CD4-positive, alpha-beta T cell treated with Interleukin-21 for 1 hour (primary cell): ENCODE results near the gene SPANXN1.
"Not testable (repeated sequence)": the region's sequence is repeated elsewhere in the genome, so short reads cannot be mapped to it uniquely, and the experiment has no call there.

Experiments
- DNase-seq: peaks from one replicate; pipeline ENCODE4 v3.0.0-alpha.2; 2020

The SPANXN1 gene

GRCh38 chrX:145247203-145247602 lies at the start of gene SPANXN1:
TSS of gene SPANXN1 (plus strand) at chrX:145247503. CDS start at chrX:145247587, 84 bp downstream.
- not testable (repeated sequence) for DNase-seq

DNA sequence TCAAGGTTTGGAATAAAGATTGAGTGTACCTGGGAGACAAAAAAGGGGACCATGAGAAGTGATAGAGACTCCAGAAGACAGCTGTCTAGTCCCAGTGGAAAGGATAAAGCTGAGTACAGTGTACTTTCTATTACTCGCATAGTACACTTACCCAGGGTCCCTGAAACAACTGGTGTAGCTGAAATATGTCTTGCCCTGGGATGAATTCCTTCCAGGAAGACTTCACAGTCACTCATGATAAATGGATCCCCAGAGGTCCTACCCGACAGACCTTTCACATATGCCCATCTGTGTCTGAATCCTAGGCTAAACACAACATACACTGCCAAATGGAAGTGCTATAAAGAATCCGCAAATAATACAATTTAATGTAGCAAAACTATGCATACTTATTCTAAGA lies 48.2 kb upstream of the SPANXN1 start:
- DNase-seq: no peak

GRCh38 chrX:145213504-145213903 lies 33.8 kb upstream of the SPANXN1 start:
- DNase-seq: no peak

GRCh38 chrX:145292218-145292617 lies 44.9 kb downstream of the SPANXN1 start:
- DNase-seq: no peak
